NCI-H524 treated with DMSO at 0.1 percent for 48 hours (cell line): ENCODE data around the gene SECTM1.

Experiments
- DNase-seq: peaks from one replicate; lab custom pipeline; 2025; lab: John Stamatoyannopoulos, UW

SECTM1 gene

DNA sequence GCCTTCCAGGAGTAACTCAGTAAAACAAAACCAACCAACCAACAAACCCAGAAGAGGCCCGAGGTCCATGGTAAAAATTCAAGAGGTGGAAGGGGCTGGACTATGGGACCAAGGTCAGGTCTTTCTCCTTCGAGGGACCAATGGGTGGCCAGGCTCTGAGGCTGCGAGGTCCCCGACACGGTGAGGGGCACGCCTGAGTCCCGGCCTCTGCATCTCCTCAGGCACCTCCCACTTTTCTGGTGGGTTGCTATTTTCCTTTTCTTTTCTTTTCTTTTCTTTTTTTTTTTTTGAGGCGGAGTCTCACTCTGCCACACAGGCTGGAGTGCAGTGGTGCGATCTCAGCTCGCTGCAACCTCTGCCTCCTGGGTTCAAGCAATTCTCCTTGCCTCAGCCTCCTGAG lies 34.1 kb downstream of the SECTM1 start:
- no peak for DNase-seq

DNA sequence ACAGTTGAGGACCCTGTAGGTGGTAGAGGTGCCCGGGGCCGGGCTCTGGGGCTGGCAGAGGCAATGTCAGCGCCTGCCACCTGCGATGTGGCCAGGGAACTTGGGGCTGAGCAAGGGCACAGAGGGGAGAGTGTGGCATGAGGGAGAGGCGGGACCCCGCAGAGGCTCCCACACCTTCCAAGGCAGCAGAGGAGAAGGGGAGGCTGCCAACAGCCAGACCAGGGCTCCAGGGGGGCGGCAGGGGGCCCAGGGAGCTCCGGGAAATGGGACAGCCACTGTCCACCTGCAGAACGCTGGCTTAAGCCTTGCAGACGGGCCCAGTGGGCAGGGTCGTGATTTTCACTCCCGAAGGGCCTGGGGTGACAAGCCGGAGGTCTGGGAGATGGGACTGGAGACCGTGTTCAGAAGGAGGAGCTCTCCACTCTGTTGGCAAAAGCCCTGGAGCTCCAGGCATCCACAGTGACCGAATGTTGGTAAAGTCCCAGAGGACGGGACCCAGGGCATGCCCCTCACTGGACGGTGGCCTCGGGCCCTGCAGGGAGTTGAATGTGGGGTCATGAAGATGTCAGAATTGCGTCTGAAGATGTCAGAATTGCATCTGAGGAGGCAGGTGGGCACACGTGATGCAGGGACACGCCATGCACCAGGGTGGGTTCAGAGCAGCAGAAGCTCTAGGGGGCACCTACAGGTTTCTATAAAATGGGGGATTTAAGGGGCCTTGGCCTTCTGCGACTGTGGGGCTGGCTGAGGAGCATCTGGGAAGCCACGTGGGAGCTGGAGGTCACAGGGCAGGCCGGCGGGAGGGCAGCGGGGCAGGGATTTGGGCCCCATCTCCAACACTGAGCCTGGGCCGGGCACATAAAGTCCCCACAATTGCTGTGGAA lies 34.8 kb downstream of the SECTM1 start:
- DNase-seq: no peak

DNA sequence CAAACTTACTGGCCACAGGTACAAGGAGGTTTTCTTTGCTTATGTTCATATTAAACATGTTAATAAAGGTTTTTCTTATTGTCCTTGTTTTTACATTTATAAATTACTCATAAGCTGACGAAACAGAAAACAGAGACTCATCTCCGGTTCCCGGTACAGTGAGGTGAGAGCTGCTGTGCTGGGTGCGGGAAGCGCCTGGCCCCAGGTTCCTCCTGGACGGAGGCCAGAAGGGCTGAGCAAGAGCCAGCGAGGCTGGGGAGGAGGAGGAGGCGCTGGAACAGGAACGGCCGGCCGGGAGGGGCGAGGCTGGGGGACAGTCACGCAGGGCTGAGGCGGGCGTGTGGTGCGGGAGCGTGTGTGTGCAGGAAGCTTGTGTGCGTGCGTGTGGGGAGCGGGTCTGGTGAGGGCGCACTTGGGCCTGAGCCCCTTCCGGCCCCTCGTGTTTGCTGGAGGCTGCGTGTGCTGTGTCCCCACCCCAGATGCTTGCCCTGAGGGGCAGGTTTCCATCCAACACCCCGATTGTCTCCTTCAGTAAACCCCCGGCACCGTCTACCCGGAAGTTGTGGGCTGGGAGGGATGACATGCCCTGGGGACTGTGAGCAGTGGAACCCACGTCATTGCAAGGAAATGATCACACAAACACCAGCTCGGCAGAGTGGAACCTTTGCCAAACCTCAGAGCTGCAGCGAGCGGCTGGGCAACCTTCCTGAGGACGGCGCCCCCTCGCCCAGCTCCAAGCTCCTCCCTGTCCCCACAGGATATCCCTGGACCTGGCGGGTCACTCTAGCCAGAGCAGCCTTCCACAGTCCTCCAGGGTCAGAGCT lies 35.6 kb downstream of the SECTM1 start:
- no peak for DNase-seq

DNA sequence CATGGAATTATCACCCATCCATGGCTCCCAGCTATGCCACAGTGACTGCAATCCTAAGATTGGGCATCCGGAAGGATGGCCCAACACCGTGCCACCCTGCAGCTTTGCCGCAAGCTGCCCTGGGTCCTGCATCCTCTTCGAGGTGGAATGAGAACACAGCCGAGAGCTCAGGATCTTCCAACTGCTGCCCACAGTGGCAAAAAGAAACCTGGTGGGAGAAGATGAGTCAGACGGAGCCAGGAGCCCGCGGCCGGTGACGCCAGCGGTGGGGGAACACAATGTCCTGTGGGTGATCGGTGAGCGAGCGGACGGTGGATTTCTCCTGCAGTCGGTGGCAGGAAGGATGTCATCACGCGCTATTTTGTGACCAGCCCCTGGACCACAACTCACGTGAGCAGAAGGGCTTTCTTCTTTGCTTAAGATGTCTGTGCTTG lies 36.3 kb downstream of the SECTM1 start:
- DNase-seq: no peak

DNA sequence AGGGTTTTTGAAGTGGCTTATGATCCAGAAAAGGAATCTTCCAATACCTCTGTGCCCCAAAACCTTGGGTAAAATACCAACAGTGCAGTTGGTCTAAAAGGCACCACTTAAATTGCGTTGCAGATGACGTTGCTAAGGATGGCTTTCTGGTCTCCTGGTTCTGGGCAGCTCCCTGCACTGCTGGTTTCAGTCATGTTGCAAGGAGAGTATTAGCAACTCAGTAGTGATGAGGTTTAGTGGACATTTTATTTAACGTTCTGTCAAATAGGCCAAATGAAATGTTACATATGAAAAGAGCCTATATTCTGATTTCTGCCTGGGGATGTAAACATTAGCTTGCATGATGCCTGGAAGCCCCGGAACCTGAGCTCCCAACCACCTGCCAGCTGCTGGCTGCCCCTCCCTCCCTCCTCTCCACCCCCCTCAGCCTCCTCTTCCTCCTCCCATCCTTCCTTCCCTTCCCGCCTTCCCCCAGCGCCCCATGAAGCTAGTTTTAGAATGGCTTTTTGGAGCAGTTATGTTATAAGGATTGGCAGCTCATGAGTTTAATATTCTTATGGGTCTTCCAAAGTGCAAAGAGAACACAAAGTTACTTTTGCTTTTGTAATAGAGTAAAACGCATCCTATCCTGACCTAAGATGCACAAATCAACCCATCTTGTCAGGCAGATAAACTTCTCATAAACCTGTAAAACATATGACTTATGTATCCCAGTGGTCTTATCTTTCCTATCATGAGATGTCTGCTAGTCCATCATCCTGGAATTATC lies 36.9 kb downstream of the SECTM1 start:
- DNase-seq: no peak

DNA sequence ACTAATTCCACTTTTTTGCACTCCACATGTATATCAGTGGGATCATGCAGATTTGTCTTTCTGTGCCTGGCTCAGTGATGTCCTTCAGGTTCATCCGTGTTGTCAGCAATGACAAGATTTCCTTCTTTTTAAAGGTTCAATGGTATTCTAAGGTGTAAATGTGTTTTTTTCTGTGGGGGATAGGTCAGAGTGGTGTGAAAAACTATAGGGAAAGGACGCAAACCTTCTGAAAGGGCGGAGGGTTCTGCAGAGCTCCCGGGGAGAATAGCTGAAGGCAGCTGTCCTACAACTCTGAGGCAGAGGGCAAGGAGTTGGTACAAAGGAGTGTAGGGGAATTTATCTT lies 38.1 kb downstream of the SECTM1 start:
- no peak for DNase-seq

DNA sequence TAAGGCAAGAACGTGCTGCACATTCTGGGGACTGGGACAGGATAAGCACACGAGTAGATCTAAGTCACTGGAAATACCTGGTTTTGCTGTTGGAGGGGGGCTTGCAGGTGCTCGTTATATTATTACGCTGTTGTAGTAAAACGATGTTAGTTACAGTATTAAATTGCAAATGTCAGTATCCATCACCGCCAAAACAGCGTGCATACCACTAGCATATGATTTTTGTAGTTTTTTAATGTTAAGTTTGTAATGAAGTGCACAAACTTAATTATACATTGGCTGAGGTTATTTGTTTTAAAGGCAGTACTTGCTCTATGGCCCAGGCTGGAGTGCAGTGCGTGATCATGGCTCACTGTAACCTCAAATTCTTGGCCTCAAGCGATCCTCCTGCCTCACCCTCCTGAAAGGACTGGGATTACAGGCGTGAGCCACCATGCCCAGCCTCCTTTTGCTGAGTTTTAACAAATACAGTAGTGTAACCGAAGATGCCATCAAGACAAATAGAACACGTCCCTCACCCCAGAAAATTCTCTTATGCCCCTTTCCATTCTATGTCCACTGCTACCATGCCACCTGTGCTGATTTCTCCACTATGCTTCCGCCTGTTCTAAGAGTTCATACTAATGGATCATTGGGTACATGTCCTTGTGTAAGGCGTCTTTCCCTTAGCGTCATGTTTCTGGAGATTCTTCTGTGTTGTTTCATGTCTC lies 39.3 kb downstream of the SECTM1 start:
- no peak for DNase-seq

DNA sequence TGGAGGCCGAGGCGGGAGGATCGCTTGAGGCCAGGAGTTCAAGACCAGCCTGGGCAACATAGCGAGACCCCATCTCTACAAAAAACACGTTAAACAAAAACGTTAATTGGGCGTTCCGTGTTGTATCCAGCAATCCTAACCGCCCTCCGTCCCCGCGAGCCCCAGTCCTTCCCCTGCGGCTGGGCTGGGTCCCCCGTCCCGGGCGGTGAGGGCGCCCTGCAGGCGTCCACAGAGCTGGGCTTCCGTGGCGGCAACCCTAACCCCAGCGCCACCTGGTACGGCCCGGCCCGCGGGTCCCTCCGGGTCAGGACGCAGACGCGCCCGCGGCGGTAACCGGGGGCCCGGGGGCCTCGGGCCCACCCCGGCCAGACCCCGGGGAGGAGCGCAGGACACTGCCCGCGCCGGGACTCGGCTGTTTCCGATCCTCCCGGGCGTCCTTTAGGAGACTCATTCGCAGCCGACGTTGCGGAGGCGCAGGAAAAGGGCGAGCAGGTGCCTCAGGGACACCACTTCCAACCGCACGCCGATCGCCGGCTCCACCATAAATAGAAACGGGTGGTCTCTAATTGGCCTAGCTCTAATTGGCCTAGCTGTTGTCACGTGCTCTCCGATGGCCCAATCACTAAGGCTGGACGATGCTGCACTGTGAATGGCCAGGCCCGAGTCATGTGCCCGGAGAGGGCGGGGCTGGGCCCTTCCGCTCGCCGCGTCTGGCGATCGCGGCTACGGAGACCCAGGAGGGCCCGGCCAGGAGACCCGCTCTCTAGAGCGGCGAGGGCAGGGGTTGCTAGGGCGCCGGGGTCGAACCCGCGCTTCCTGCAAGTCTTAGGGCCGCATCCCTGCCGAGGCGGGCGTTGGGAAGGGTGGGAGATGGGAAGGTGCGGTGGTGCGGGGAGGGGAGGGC lies 41.1 kb downstream of the SECTM1 start:
- DNase-seq: peak; percentile 75

DNA sequence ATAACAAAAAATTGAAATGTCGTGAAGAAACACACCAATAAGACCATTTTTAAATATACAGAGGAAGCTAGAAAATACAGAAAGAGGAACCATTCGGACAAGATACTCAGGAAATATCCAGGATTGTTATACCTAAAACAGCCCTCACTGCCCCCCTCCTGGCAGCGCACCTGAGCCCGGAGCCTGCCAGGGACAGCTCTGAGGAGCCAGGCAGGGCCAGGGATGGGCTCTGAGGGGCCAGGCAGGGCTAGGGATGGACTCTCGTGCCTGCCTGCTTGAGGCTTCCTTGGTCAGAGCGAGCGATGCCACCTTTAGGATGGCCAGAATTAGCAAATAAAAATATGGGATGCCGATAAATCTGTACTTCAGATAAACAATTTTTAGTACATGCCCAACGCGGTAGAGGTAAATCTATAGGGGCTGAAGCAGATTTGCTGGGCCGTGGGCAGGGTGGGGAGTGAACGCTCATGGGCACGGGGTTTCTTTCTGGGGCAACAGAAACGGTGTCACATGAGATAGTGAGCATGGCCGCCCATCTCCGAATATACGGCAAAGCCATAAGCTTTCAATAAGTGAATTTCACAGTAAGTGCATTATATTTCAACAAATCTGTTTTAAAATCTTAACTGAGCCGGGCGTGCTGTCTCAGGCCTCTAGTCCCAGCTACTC lies 41.9 kb downstream of the SECTM1 start:
- no peak for DNase-seq

DNA sequence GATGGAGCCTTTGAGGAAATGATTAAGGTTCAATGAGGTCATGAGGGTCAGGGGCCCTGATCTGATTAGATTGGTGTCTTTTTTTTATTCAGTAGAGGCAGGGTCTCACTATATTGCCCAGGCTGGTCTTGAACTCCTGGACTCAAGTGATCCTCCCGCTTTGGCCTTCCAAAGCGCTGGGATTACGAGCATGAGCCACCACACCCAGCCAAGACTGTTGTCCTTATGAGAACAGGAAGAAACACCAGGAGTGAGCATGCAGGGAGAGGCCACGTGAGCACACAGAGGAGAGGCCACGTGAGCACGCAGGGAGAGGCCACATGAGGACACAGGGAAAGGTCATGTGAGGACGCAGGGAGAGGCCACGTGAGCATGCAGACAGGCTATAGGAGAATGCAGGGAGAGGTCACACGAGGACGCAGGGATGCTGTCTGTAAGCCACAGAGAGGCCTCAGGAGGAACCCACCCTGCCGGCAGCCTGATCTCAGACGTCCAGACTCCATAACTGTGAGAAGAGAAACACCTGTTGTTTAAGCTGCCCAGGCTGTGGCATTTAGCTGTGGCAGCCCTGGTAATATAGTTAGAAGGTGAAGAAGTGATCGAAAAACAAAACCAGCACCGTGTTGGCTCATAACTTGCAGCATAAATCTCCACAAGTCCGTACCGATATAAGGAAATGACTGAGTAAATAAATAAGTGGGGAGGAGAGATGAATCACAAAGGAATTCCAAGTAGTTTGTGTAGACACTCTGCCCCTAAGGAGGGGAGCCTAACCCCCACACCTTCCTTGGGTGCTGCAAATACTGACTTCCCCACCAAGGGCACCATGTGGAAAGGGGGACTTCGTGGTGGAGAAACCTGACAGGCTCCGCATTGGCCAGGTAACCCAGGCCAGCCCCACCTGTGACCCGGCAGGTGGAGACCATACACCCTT lies 45.4 kb downstream of the SECTM1 start:
- no peak for DNase-seq

DNA sequence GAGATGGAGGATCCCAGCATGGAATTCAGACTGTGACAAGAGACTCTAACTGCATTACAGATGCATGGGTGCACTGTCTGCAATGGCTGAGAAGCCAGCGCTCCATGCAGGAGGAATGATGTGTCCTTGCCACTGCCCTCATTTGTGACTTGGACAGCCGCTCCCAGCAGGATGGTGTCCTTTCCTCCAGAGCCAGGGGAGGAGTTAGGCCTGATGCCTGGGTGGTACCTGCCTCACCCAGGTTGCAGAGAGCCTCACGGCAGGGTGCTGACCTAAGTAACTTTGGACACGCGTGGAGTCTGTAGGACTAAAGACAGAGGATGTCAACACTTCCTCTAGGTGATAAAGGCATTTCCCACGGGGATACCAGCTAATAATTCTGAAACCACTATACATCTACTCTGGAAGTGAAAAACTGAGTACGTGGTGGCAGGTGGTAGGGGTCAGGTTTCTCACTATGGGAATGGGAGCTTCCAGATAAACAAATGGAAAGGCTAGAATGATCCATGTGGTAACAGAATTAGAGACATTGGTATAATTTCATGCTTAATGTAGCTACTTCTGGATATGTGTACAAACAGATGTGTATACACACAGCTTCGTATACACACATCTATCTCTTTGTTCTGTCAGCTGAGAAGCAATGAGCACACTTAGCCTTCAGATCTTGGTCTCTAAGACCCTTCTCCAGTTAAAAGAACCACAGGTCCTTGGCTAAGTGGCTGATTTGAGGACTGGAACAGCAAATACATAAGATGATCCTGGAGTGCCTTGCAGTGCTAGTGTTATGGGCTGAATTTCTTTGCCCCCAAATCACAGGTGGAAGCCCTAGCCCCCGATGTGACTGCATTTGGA lies 46.3 kb downstream of the SECTM1 start:
- DNase-seq: no peak

DNA sequence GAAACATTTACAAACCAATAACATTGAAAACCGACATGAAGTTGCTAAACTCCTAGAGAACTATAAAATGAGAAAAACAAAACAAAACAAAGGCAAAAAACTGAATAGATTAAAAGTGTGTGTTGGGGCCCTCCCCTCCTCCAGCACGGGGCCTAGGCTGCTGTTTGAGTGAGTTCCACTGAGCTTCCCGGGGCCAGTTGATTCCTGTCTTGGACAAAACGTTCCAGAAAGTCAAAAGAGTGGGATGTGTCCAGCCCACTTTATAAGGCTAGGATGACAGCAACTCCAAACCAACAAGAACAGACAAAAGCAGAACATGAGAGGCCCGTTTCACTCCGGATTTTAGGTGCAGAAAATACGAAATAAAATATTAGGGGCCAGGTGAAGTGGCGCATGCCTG lies 48.4 kb downstream of the SECTM1 start:
- DNase-seq: no peak

DNA sequence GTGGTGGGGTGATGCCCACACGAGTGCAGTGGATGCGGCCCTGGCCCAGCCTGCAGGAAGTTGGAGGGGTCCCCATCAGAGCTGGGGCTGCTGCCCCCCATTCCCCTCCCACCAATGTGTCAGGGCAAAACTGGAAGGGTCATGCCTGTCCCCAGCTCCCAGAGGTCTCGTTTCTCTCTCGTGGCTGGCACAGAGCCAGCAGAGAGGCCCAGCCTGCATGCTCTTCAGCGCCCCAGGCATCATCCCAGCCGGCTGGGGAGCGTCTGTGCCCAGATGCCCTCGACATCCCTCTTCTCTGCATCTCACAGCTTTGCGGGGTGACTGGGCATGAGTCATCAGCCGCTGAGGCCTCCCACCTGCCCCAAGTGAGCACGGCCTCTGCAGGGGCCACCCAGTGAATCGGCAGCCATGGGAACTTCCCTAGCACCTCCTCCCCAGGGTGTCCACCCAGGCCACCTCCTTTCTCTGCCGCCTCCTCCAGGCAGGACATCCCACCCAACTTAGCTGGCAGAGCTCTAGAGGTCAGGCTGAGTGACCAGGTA lies 50.3 kb downstream of the SECTM1 start:
- DNase-seq: no peak

DNA sequence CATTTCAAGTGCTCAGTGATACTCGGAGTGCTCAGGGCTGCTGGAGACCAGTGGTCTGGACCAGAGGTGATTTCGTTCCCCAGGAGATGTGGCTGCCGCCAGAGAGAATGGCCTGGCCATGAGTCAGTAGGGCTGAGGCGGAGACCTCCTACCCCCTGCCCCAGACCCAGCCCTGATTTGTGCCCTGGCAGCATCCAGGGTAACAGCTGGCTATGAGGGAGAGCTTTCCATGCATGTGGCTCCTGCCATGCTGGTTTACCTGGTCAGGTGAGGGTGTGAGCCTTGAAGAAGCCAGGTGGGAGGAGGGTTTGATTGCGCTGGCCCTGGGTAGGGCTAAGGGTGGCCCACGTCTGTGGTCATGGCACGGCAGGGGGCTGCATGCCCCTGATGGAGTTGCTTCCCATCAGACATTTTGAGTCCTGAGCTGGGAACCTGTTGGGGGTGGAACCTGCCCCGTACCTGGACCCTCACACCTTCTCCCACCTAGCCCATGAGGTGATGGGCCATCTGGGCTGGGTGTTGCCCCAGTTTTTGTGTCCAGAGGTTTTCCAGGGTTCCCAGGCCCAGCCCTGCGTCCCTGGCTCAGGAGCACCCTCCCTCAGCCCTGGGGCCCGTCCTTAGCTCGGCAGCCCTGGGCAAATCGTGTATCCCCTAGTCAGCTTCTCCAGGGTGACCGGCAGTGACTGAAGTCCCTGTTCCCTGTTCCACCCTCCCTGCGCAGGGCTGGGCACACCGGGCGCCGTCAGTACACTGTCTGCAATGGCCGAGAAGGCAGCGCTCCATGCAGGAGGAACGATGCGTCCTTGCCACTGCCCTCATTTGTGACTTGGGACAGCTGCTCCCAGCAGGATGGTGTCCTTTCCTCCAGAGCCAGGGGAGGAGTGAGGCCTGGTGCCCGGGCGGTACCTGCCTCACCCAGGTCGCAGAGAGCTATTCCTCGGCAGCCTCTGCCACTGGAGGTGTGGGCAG lies 51.0 kb downstream of the SECTM1 start:
- DNase-seq: no peak

DNA sequence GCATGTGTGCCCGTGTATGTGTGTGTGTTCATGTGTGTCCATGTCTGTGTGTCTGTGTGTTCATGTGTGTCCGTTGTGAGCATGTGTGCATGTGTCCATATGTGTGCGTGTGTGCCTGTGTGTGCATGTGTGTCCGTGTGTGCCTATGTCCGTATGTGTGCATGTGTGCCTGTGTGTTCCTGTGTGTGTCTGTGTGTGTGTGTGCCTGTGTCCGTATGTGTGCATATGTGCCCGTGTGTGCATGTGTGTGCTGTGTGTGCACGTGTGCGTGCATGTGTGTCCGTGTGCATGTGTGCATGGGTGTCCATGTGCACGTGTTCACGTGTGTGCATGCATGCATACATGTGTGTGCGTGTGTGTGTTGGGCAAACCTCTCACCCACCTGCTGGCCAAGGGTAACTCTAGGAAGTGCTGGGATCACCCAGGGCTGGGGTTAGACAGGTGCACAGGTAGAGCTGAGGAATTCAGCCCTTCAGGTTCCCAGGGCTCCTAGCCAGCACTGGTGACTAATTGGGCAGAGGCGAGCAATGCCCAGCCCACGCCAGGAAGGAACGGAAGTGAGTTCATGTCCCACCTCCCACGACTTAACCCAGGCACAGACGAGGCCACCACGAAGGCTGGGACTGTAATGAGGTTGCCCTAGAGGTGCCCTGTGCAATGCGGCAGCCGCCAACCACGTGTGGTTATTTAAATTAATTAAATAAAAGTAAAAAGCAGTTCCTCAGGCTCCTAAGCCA lies 51.9 kb downstream of the SECTM1 start:
- DNase-seq: no peak

DNA sequence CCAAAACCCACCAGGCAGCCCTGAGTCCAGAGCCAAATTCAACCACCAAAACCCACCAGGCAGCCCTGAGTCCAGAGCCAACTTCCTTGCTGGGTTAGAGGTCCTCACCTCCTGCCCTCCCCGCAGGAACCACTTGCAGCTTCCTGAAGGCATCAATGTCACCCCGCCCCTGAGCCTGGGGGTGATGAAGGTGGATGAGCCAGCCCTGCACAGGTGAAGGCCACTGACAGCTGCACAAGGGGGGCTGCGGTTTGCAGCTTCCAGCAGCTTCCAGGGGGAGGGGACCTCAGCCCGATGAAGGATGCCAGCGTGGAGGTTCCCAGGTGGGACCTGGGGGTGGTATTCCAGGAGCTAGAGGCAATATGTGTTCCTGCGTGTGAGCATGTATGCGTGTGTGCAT lies 52.5 kb downstream of the SECTM1 start:
- no peak for DNase-seq
